ENCODE data around the gene ENDOD1.

The ENDOD1 gene

DNA sequence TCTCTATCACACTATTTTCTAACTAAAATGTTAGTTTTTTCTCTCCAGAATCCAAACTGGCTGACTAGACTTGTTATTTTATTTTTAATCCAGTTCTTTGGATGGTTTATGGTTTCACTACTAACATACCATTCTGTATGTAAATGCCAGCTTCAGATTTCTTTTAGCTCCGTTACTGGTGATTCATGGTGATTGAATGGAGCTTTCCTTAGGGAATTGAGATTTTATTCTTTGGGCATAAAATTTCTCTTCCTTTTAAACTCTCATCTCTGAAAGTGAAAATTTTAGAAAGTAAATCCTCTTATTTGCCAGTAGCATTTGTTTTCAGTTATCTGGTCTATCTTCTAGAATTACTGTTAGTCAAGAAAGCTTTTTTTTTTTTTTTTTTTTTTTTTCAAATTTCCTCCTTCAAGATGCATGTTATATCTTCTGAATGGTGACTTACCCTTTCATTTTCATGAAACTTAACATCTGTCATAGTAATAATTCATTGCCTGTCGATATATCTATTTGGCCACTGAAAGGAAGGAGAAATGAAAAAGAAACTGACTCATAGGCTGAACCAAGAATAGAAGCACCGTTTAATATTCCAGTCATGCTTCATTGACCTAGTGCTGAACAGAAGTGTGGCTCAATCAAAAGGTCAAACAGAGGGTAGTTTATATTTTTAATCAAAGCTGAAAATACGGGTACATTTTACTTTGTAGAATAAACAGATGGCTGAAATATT, 6.4 kb downstream of the ENDOD1 start:
- Histone ChIP-seq H3K27ac (no peak overlapping the region), H4K20me1 (ENCODE audit: insufficient read depth) (no peaks in the 10 kb centered on the region), H2AFZ (ENCODE audit: low read depth) (no peak overlapping the region), H3K4me3 (IDR thresholded peaks at IDR 0.05; ENCODE audit: insufficient read depth, low read depth, low read length) (no peak overlapping the region), H3K4me1 (ENCODE audit: low read depth, poor library complexity, severe bottlenecking) (peaks cover 23% of the 10 kb centered on the region), H3K36me3 (ENCODE audit: insufficient read depth) (no peaks in the 10 kb centered on the region), H3K9ac (no peak overlapping the region), H3K79me2 (ENCODE audit: insufficient read depth, low read depth) (no peaks in the 10 kb centered on the region), H3K27me3 (ENCODE audit: insufficient read depth, low read depth) (no peaks in the 10 kb centered on the region), H3K4me2 (no peak overlapping the region; the same call in 1 of the 2 replicates)
- no peak for TF ChIP-seq CTCF (conservative IDR thresholded peaks at IDR 0.05; ENCODE audit: low read depth, low read length)

DNA sequence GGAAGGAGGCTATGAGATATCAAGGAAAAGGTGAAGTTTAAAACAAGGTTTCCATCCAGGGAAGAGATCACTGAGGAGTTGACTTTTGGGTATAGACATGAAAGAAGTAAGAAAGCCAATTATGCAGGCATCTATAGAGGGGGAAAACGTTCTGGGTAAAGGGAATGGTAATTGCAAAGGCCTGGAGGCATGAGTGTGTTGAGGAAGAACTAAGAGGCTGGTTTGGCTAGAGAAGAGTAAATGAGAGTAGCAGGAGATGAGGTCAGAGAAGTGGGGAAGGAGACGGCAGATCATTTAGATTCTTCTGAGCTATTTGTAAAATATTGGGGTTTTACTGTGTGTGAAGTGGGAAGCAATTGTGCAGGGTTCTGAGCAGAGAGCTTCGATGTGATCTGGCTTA, 7.6 kb downstream of the ENDOD1 start:
- no peak overlapping the region for H3K4me2 ChIP-seq
- no peaks in the 10 kb centered on the region for H3K36me3 ChIP-seq (ENCODE audit: insufficient read depth)
- TF ChIP-seq CTCF (conservative IDR thresholded peaks at IDR 0.05; ENCODE audit: low read depth, low read length) = no peak
- H3K4me1 ChIP-seq (ENCODE audit: low read depth, poor library complexity, severe bottlenecking) = peaks cover 23% of the 10 kb centered on the region
- no peak overlapping the region for H2AFZ ChIP-seq (ENCODE audit: low read depth)
- no peaks in the 10 kb centered on the region for H3K79me2 ChIP-seq (ENCODE audit: insufficient read depth, low read depth)
- H4K20me1 ChIP-seq (ENCODE audit: insufficient read depth) = no peaks in the 10 kb centered on the region
- no peak overlapping the region for H3K27ac ChIP-seq
- no peaks in the 10 kb centered on the region for H3K27me3 ChIP-seq (ENCODE audit: insufficient read depth, low read depth)
- no peak overlapping the region for H3K9ac ChIP-seq
- no peak overlapping the region for H3K4me3 ChIP-seq (IDR thresholded peaks at IDR 0.05; ENCODE audit: insufficient read depth, low read depth, low read length)

DNA sequence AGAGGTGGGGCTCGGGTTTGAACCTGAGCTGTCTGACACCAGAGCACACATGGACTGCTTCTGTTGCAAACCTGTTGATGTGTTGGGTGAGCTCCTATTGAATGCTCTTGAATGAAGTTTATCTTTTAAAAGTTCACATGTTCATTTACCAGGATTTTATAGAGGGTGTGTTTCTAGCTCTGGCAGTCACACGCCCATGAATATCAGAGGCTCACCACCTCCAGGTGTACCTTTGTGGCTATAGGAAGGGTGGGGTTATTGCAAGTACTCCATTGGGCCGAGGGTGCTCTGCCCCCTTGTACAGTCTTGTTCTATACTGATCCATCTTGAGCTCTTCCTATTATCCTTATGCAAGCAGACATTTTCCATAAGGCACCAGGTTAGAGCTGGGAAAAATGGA, 9.2 kb downstream of the ENDOD1 start:
- H3K36me3 ChIP-seq (ENCODE audit: insufficient read depth) = no peaks in the 10 kb centered on the region
- H3K9ac ChIP-seq = no peak overlapping the region
- no peaks in the 10 kb centered on the region for H4K20me1 ChIP-seq (ENCODE audit: insufficient read depth)
- no peak overlapping the region for H2AFZ ChIP-seq (ENCODE audit: low read depth)
- H3K4me2 ChIP-seq = no peak overlapping the region
- no peak for TF ChIP-seq CTCF (conservative IDR thresholded peaks at IDR 0.05; ENCODE audit: low read depth, low read length)
- H3K79me2 ChIP-seq (ENCODE audit: insufficient read depth, low read depth) = no peaks in the 10 kb centered on the region
- H3K4me1 ChIP-seq (ENCODE audit: low read depth, poor library complexity, severe bottlenecking) = peaks cover 12% of the 10 kb centered on the region
- no peaks in the 10 kb centered on the region for H3K27me3 ChIP-seq (ENCODE audit: insufficient read depth, low read depth)
- no peak overlapping the region for H3K27ac ChIP-seq
- H3K4me3 ChIP-seq (IDR thresholded peaks at IDR 0.05; ENCODE audit: insufficient read depth, low read depth, low read length) = no peak overlapping the region

- no peaks in the 10 kb centered on the region for H3K27me3 ChIP-seq (ENCODE audit: insufficient read depth, low read depth)
- no peaks in the 10 kb centered on the region for H3K79me2 ChIP-seq (ENCODE audit: insufficient read depth, low read depth)
- H4K20me1 ChIP-seq (ENCODE audit: insufficient read depth) = no peaks in the 10 kb centered on the region
- no peak for TF ChIP-seq CTCF (conservative IDR thresholded peaks at IDR 0.05; ENCODE audit: low read depth, low read length)
- no peak overlapping the region for H3K4me3 ChIP-seq (IDR thresholded peaks at IDR 0.05; ENCODE audit: insufficient read depth, low read depth, low read length)
- H3K36me3 ChIP-seq (ENCODE audit: insufficient read depth) = no peaks in the 10 kb centered on the region
- H2AFZ ChIP-seq (ENCODE audit: low read depth) = no peak overlapping the region
- H3K27ac ChIP-seq = no peak overlapping the region
- H3K4me1 ChIP-seq (ENCODE audit: low read depth, poor library complexity, severe bottlenecking) = peaks cover 11% of the 10 kb centered on the region
- H3K4me2 ChIP-seq = no peak overlapping the region
- H3K9ac ChIP-seq = no peak overlapping the region
Observed at GRCh38 chr11:95100191-95100648, 10.6 kb downstream of the ENDOD1 start.

All from KMS-11 (cell line).